ENCODE measurements around the gene GALK1. TPM values are rescaled to one million over a fixed set of nuclear protein-coding genes. Genes with fewer than 3 reads are reported as not detected.
"Not testable (repeated sequence)": the region's sequence is repeated elsewhere in the genome, so short reads cannot be mapped to it uniquely, and the experiment has no call there.

Gene GALK1
- total RNA-seq, 2 donors from 2014 or later = 54.7 to 74.8 TPM

- Mint-ChIP-seq H3K27ac (peak overlapping the region; percentile 65 to 79), H3K9me3 (no peaks in the 10 kb centered on the region), H3K36me3 (peaks cover 0 to 9% of the 10 kb centered on the region in 2 donors)
- ATAC-seq = peak in 1 of 2 donors; percentile 46
- DNase-seq (ENCODE audit: low spot score in 2 of 2) = no peak
Measured at GRCh38 chr17:75793460-75793859, 28.5 kb upstream of the GALK1 start.

- DNase-seq (ENCODE audit: low spot score in 2 of 2) (no peak), ATAC-seq (no peak)
- Mint-ChIP-seq H3K36me3 (peaks cover 2 to 12% of the 10 kb centered on the region in 2 donors), H3K27ac (no peak overlapping the region), H3K9me3 (no peaks in the 10 kb centered on the region)
Measured at GRCh38 chr17:75791254-75791653, 26.3 kb upstream of the GALK1 start.

DNA sequence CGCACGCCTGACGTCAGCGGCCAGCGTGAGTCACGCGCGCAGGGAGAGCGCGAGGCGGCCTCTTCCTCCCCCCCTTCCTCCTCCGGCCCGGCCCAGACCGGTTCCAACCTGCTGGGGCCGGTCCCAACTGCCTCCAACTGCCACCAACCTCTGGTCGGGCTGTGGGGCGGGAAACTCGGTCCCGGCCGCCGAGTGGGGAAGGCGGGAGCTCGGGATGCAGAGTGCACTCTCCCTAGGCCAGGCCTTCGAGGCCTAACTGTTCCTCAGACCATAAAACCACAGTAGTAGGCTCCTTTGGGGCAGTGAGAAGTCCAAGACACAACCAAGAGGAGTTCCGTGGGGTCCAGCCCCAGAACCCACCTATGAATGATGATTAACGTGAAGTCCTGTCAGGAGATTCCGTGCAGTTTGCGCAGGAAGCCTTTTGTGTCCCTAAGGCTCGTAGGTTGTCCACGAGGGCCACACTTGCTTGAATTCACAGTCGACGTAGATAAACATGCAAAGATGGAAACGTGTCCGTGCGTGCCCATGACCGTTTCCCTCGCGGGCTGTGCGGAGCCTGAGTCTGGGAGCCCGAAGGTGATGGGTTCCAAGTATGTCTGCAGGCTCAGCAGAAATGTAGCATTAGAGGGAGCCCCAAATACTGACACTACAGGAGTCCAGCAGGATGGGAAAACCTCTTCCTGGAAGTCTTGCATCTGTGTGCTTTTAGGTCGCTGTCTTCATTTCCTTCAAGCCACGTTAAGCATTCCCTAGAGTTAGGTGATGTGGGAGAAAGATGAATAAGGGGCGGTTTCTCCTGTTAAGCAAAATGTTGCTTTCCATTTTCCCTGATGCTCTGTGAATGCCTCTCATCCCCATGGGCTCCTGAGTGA lies 20.3 kb upstream of the GALK1 start:
- peak overlapping the region; percentile 99 to 100 for H3K27ac Mint-ChIP-seq
- H3K36me3 Mint-ChIP-seq = peaks cover 16% of the 10 kb centered on the region in 2 donors
- no peaks in the 10 kb centered on the region for H3K9me3 Mint-ChIP-seq
- ATAC-seq (peak; percentile 74 to 82), DNase-seq (ENCODE audit: low spot score in 2 of 2) (peak in 1 of 2 donors; percentile 85)

DNA sequence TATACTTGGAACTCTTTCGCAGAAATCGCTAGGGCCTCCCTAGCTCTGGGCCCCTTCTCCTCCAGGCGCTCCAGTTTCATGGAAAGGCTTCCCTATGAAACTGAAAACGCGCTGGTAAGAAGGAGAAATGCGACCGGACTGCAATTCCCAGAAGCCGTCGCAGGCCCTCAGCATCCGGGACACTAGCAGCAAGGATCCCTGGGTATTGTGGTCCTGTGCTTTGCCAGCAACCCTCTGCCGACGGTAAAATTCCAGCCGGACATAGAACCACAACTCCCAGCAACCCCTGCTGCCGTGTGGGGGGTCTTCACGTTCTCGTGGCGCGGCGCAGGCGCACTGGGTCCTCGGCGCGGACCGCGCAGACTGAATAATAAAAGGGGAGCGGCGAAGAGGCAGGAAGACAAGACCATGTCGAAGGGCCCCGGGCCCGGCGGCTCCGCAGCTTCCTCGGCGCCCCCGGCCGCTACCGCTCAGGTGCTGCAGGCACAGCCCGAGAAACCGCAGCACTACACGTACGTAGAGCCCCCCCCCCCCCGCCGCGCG lies 19.6 kb upstream of the GALK1 start, which contains the start of gene UNK:
Gene UNK, plus strand, starts transcription at position 334 of the 543 bp plus-strand sequence. Its CDS starts 75 bp downstream, at position 409.
- Mint-ChIP-seq H3K36me3 (peaks cover 20% of the 10 kb centered on the region in 2 donors), H3K27ac (peak within 1 kb of the TSS; percentile 99 to 100), H3K9me3 (no peaks in the 10 kb centered on the region)
- ATAC-seq (peak; percentile 48 to 75), DNase-seq (ENCODE audit: low spot score in 2 of 2) (peak; percentile 90 to 96)

GRCh38 chr17:75783803-75784472 lies 18.9 kb upstream of the GALK1 start:
- DNase-seq (ENCODE audit: low spot score in 2 of 2) (peak; percentile 36 to 65), ATAC-seq (peak in 1 of 2 donors; percentile 1)
- H3K9me3 Mint-ChIP-seq = no peaks in the 10 kb centered on the region
- H3K27ac Mint-ChIP-seq = peak overlapping the region; percentile 99 to 100
- peaks cover 22 to 24% of the 10 kb centered on the region in 2 donors for H3K36me3 Mint-ChIP-seq

- peak; percentile 11 to 27 for ATAC-seq
- H3K36me3 Mint-ChIP-seq = peaks cover 29 to 31% of the 10 kb centered on the region in 2 donors
- no peaks in the 10 kb centered on the region for H3K9me3 Mint-ChIP-seq
- peak overlapping the region; percentile 99 to 100 for H3K27ac Mint-ChIP-seq
- DNase-seq (ENCODE audit: low spot score in 2 of 2) = no peak
Measured at GRCh38 chr17:75783069-75783783, 18.2 kb upstream of the GALK1 start.

DNA sequence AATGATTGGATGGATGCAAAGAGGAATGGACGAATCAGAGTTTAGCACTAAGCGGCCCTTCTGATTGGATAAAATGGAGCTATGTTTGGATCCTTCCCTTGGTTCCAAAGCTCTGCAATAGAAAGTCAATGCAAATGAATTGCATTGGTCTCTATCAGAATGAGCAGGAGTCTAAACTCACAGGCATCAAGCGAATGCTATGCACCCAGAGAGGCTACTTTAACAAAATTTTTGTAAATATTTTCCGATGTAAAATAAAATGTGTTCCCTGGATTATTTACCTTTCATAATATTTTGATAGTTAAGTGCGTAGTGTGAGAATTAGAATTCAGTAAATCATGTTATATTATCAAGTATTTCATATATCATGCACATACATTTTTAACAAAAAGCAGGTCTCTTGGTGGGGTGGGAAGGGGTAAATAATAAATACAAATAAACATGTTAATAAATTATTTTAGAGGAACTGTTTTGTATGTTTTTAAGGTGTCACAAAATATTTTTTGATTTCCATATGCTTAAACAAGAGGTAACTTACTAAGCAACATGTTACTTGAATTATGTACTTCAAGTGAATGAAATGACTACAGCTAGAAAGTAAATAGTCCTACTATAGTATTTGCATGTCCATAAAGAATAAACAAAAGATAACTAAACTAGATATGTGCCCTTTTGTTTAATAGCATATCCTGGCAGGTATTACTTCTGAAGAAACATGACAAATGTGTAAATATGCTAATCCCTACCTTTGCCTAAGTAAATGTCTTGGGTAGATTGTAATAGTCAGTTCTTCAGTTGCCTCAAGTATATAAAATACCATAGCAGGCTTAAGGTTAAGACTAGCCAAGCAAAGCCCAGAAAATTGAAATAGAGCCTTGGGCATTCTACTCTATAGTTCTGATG lies 15.2 kb upstream of the GALK1 start:
- DNase-seq (ENCODE audit: low spot score in 2 of 2) (no peak), ATAC-seq (no peak)
- peaks cover 37 to 39% of the 10 kb centered on the region in 2 donors for H3K36me3 Mint-ChIP-seq
- no peaks in the 10 kb centered on the region for H3K9me3 Mint-ChIP-seq
- H3K27ac Mint-ChIP-seq = peak overlapping the region; percentile 99 to 100

DNA sequence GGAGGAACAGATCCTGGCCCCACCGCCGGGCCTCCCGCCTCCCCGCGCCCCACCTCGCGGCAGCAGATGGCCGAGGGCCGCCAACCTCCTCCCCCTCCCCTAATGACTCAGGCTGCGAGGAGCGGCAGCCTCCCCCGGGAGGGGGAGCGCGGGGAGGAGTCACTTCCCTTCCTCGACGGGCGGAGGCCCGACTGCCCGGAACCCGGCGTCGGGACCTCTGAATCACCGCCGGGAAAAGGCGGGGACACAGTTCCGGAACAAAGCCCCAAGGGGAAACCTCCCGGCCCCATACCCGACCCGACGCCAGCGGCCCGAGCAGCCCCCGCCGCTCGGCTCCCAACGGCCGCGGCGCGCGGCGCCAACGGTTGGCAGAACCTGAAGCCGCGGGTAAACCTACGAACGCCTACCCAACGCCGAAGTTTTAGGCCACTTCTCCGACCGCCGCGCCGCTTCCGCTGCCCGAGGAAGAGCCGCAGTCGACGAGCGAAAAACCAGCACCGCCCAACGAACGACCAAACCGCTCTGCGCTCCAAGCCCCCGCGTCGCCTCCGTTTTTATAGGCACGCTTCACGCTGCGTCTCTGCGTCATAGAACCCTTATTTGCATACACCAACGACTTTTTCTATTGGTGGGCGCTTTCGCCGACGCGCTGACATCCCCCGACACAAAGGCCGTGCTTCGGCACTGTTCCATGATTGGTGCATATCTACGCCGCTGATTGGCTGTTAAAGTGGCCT lies 14.4 kb upstream of the GALK1 start:
- Mint-ChIP-seq H3K27ac (peak overlapping the region; percentile 99 to 100), H3K36me3 (peaks cover 33 to 36% of the 10 kb centered on the region in 2 donors)
- peak; percentile 72 to 74 for ATAC-seq

GRCh38 chr17:75778861-75779249 lies 13.9 kb upstream of the GALK1 start:
- Mint-ChIP-seq H3K9me3 (no peaks in the 10 kb centered on the region), H3K36me3 (peaks cover 33 to 36% of the 10 kb centered on the region in 2 donors), H3K27ac (peak overlapping the region; percentile 99)
- ATAC-seq = peak in 1 of 2 donors; percentile 2
- DNase-seq (ENCODE audit: low spot score in 2 of 2) = peak in 1 of 2 donors; percentile 76

More for the DNA sequence above, 14.4 kb upstream of the GALK1 start:
- peak; percentile 89 to 97 for DNase-seq (ENCODE audit: low spot score in 2 of 2)
- H3K9me3 Mint-ChIP-seq = no peaks in the 10 kb centered on the region

DNA sequence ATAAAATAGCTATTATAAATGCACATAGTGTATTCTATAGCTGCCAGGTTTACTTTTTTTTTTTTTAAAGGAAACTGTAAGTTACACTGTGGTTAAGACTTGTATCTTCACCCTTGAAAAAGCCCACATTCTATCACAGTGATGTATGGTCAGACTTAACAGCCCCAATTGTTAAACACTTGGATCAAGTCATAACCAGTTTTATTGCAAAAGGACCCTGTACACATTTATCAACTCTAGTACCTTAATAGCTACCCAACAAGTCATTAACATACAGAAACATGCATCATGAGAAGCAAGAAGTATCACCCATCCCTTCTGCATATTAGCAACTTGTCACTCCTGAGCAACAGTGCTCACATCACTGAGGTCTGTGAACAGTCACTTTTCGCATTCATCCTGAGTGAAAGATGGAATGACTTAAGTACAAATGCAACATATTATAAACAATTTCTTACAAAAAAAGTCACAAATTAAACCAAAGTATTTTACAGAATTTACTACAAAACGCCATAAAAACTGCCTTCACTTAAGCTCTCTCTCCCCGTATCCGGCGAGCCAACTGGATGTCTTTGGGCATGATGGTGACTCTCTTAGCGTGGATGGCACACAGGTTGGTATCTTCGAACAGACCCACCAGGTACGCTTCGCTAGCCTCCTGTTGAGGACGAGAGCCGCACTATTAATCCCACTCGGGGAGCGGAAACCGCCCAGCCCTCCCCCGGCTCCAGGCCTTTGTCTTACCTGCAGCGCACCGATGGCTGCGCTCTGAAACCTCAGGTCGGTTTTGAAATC lies 13.3 kb upstream of the GALK1 start:
- H3K36me3 Mint-ChIP-seq = peaks cover 33 to 36% of the 10 kb centered on the region in 2 donors
- ATAC-seq; DNase-seq (ENCODE audit: low spot score in 2 of 2); H3K9me3 Mint-ChIP-seq: not testable (repeated sequence)
- H3K27ac Mint-ChIP-seq = peak overlapping the region; percentile 99

GRCh38 chr17:75777296-75777922 lies 12.4 kb upstream of the GALK1 start:
- Mint-ChIP-seq H3K36me3 (peaks cover 33 to 36% of the 10 kb centered on the region in 2 donors), H3K27ac (peak overlapping the region; percentile 99), H3K9me3 (no peaks in the 10 kb centered on the region)
- ATAC-seq = no peak
- no peak for DNase-seq (ENCODE audit: low spot score in 2 of 2)

DNA sequence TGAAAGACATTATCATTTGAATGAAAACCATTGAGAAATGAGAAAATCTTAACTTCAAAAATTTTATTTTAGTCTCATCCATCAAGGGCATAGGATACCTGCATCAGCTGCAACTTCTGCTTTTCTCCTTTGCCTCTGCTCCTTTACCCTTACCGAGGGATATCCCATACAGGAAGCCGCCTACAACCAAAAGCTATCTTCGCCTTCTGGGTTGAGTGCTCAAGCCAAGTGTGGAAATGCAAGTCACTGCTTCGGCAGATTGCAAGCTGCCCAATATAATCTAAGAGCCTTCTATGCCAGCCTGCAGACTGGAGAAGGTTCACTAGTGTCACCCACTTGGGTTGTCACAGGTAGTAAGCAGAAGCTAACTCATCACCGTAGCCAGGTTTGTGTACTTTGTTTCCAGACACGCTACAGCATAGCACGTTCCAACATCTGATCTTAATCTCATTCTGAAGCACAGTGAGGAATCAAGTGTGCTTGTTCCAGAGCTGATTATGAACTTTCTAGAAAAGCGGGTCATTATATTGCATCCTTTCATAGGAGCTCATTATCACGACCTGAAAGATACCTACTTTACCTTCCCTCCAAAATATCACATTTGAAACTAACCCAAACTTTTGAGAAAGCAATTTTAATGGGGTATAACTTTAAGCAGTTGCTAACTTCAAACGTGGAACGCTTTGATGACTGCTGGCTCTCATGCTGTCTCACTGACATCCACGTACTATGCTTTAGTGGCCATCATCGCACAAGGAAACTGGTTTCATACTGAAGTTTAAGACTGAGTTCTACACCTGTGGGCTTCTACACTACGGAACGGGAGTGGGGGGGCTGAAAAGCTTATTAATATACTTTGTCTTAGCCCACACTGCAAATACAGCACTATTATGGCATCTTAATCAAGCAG lies 11.6 kb upstream of the GALK1 start:
- H3K36me3 Mint-ChIP-seq = peaks cover 33 to 36% of the 10 kb centered on the region in 2 donors
- H3K27ac Mint-ChIP-seq = peak overlapping the region; percentile 99
- no peaks in the 10 kb centered on the region for H3K9me3 Mint-ChIP-seq
- peak in 1 of 2 donors; percentile 46 for DNase-seq (ENCODE audit: low spot score in 2 of 2)
- ATAC-seq = no peak

All from activated naive CD4-positive, alpha-beta T cell treated with anti-CD3 and anti-CD28 coated beads, Interleukin-2, amount 50 U/mL, for 72 hours (primary cell).